ENCODE data around the gene BMX.

The BMX gene

GRCh38 chrX:15511563-15511962, 11.0 kb downstream of the BMX start:
- no peak overlapping the region for H3K27ac ChIP-seq
- H3K4me1 ChIP-seq: no peaks in the 10 kb centered on the region
- H3K79me2 ChIP-seq: no peaks in the 10 kb centered on the region
- H2AFZ ChIP-seq: no peak overlapping the region
- no peak overlapping the region for H3K4me2 ChIP-seq (ENCODE audit: low read length)
- H3K27me3 ChIP-seq (ENCODE audit: control insufficient read depth, insufficient read depth, low read length): no peaks in the 10 kb centered on the region
- no peak overlapping the region for H3K9ac ChIP-seq
- H3K9me3 ChIP-seq (ENCODE audit: control insufficient read depth, low read length): no peaks in the 10 kb centered on the region
- H3K36me3 ChIP-seq (ENCODE audit: control insufficient read depth, insufficient read depth, low read length): no peaks in the 10 kb centered on the region
- H3K4me3 ChIP-seq (ENCODE audit: low read depth, low read length): no peak overlapping the region
- TF ChIP-seq CTCF (IDR thresholded peaks at IDR 0.05): no peak

- no peak for TF ChIP-seq CTCF (IDR thresholded peaks at IDR 0.05)
- no peak overlapping the region for H3K9ac ChIP-seq
- no peak overlapping the region for H2AFZ ChIP-seq
- no peak overlapping the region for H3K4me3 ChIP-seq (ENCODE audit: low read depth, low read length)
- no peak overlapping the region for H3K4me2 ChIP-seq (ENCODE audit: low read length)
- no peaks in the 10 kb centered on the region for H3K36me3 ChIP-seq (ENCODE audit: control insufficient read depth, insufficient read depth, low read length)
- H3K9me3 ChIP-seq (ENCODE audit: control insufficient read depth, low read length): no peaks in the 10 kb centered on the region
- no peaks in the 10 kb centered on the region for H3K79me2 ChIP-seq
- no peaks in the 10 kb centered on the region for H3K27me3 ChIP-seq (ENCODE audit: control insufficient read depth, insufficient read depth, low read length)
- H3K27ac ChIP-seq: no peak overlapping the region
- H3K4me1 ChIP-seq: no peaks in the 10 kb centered on the region
These were observed 11.9 kb downstream of the BMX start for GRCh38 chrX:15512401-15512965.

GRCh38 chrX:15514279-15514678, 13.7 kb downstream of the BMX start:
- H3K4me2 ChIP-seq (ENCODE audit: low read length): no peak overlapping the region
- H3K79me2 ChIP-seq: no peaks in the 10 kb centered on the region
- H3K27ac ChIP-seq: no peak overlapping the region
- no peak overlapping the region for H2AFZ ChIP-seq
- H3K4me3 ChIP-seq (ENCODE audit: low read depth, low read length): no peak overlapping the region
- H3K27me3 ChIP-seq (ENCODE audit: control insufficient read depth, insufficient read depth, low read length): no peaks in the 10 kb centered on the region
- no peaks in the 10 kb centered on the region for H3K4me1 ChIP-seq
- no peak overlapping the region for H3K9ac ChIP-seq
- no peak for TF ChIP-seq CTCF (IDR thresholded peaks at IDR 0.05)
- no peaks in the 10 kb centered on the region for H3K9me3 ChIP-seq (ENCODE audit: control insufficient read depth, low read length)
- H3K36me3 ChIP-seq (ENCODE audit: control insufficient read depth, insufficient read depth, low read length): no peaks in the 10 kb centered on the region

GRCh38 chrX:15515931-15516330, 15.3 kb downstream of the BMX start:
- Histone ChIP-seq H3K4me3 (ENCODE audit: low read depth, low read length) (no peak overlapping the region), H3K4me2 (ENCODE audit: low read length) (no peak overlapping the region), H3K4me1 (no peaks in the 10 kb centered on the region), H2AFZ (no peak overlapping the region), H3K27ac (no peak overlapping the region), H3K79me2 (no peaks in the 10 kb centered on the region), H3K9me3 (ENCODE audit: control insufficient read depth, low read length) (no peaks in the 10 kb centered on the region), H3K27me3 (ENCODE audit: control insufficient read depth, insufficient read depth, low read length) (no peaks in the 10 kb centered on the region), H3K9ac (no peak overlapping the region), H3K36me3 (ENCODE audit: control insufficient read depth, insufficient read depth, low read length) (no peaks in the 10 kb centered on the region)
- no peak for TF ChIP-seq CTCF (IDR thresholded peaks at IDR 0.05)

- TF ChIP-seq CTCF (IDR thresholded peaks at IDR 0.05): no peak
- H3K9ac ChIP-seq: no peak overlapping the region
- H3K4me1 ChIP-seq: no peaks in the 10 kb centered on the region
- no peaks in the 10 kb centered on the region for H3K79me2 ChIP-seq
- H3K27me3 ChIP-seq (ENCODE audit: control insufficient read depth, insufficient read depth, low read length): no peaks in the 10 kb centered on the region
- H3K27ac ChIP-seq: no peak overlapping the region
- H3K4me2 ChIP-seq (ENCODE audit: low read length): no peak overlapping the region
- H3K9me3 ChIP-seq (ENCODE audit: control insufficient read depth, low read length): no peaks in the 10 kb centered on the region
- no peak overlapping the region for H3K4me3 ChIP-seq (ENCODE audit: low read depth, low read length)
- H3K36me3 ChIP-seq (ENCODE audit: control insufficient read depth, insufficient read depth, low read length): no peaks in the 10 kb centered on the region
- no peak overlapping the region for H2AFZ ChIP-seq
These were observed 21.9 kb downstream of the BMX start for GRCh38 chrX:15522464-15522863.
